GM21423 (cell line): Measurements from ENCODE around the gene ETV6.

Source experiments
- ATAC-seq: cut with Tn5 transposase; IDR thresholded peaks from one replicate; pipeline ENCODE4 v1.9.1; 2021; ENCODE audit warnings: mild to moderate bottlenecking, moderate library complexity; ENCODE audit not compliant: unreplicated experiment

ETV6 gene

DNA sequence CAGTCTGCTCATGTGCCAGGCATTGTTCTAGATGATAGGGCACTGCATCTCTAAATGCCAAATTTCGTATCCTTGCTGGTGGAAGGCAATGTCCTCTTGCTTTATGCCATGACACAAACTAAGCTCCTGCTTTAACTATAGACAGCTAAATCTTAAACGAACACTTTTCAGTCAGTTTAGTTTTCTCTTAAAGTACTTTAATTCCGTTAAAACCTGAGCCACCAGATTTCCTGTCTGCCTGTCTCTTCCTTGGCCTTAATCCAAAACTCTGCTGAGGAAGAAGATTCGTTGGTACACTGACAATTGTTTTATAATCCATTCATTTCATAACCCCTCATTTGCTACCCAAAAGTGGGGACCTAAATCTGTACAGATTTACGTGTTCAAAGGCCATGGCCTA lies 226.8 kb downstream of the ETV6 start:
- ATAC-seq = no peak

DNA sequence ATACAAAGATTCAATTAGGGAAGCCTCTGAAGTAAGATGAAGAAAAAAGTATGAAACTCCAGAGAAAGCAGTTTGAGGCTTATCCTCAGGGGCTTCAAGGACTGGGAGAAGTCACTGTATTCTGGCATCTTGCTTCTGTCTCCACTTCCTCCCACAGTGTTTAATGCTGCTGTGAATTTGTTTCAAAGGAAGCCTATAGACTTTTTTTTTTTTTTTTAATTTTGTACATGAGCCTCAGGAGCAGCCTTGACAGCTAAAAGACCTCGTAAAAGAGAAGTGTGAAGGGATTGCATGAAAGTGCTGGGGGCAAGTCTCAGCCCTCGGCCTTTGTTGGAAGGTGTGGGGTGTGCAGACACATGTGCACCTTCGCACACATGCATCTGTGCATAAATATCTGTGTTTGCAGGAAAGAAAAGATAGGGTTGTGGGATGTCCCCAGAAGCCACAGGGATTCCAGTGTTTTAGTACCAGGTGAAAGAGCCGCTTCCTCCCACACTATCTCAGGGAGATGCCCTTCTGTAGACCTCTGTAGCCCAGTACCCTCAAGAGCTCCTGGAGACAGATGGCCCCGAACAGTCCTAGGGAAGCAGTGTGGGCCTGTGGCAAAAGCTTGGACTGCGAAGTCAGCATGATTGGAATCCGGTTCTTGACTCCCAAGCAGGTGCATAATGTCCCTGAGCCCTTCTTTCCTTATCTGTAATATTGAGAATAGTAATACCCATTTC lies 227.8 kb downstream of the ETV6 start:
- no peak for ATAC-seq

DNA sequence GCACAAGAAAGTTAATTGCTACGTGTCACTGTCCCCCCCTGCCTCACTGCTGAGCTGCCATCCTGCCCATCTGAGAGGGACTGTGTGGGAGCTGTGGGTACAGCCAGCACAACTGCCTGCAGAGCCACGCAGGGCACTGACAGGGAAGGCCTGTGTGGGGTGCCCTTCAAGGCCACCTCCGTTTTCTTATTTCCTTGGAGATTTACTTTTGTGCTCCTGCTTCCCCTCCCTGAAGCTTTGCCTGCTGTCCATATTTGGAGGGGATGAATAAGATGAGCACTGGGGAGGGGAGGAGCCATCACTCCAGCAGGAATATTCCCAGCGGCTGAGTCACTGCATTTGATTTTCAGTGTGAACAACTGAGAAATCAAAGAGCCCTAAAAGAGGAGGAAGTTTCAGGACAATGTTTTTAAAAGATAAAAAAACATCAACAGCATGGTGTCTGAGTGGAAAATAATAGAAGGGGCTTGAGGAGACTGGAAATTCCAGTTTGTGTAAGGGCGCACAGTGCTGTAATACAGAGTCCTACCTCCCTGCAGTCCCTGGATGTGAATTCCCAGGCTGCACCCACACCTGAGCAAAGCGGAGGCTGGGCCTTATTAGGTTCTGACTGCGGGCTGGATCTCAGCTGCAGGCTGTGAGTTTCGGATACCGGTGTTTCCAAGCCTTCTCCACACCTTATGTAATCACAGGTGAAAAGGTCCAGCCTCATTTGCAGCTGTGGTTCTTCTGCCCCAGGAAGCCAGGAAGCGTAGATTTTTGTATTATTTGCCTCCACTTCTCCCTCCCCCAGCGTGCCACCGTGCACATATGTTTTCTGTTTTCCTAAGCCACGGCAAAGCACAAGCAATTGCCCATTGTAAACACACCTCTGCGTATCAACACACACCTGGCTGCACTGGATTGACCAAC lies 228.7 kb downstream of the ETV6 start:
- no peak for ATAC-seq

- ATAC-seq = no peak
Measured at GRCh38 chr12:11879306-11879705, 229.8 kb downstream of the ETV6 start.

- ATAC-seq = no peak
Measured at GRCh38 chr12:11880381-11880780, 230.9 kb downstream of the ETV6 start.

DNA sequence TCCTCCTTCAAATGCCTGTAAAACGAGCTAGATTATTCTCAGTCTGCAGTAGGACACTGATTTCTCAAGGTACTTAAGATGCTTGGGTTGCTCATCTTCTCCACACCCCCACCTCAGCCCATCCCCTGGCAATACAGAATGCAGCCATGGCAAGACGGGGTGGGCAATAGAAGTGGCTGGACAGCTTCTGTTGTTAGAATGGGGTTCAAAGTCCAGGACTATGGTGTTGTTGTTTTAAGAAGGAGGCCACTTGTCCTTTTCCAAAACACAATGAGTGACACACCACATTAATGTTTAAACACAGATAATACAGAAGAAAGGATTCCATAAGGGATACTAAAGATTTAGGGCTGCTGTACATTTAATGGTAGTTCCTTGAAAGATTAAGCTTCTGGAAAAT lies 232.4 kb downstream of the ETV6 start:
- no peak for ATAC-seq

GRCh38 chr12:11882301-11883019 lies 233.0 kb downstream of the ETV6 start:
- peak; percentile 49 for ATAC-seq

GRCh38 chr12:11884116-11884515 lies 234.6 kb downstream of the ETV6 start:
- ATAC-seq = no peak

GRCh38 chr12:11884706-11885105 lies 235.2 kb downstream of the ETV6 start:
- ATAC-seq = no peak

DNA sequence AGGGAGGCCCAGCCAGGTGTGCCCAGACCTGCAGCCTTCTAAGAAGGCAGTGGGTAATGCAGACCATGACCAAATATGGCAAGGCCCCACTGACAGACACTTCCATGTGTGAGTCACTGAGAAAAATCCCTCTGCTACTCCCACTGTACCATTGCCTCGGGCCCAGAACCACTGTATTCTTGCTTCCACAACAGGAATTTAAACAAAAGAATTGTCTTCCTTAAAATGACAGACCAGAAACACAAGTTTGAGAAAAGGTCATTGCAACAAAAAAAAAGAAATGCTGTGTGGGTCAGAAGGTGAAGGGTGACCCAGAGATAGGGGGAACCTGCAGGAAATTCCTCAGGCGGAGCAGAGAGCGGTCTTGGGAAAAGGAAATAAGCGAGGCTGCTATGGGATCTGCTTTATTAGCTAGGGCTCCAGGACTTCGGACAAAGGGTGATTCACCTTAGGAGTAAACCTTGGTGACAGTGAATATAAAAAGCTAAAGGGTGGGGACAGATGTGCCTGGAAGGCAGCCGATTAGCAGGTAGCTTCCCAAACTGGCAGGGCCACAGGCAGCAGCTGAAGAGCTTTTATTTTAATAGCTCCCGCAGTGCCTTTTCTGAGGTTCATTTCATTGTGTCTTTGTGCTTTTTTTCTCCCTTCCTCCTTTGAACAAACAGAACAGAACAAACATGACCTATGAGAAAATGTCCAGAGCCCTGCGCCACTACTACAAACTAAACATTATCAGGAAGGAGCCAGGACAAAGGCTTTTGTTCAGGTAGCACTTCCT lies 236.0 kb downstream of the ETV6 start:
- ATAC-seq = no peak

DNA sequence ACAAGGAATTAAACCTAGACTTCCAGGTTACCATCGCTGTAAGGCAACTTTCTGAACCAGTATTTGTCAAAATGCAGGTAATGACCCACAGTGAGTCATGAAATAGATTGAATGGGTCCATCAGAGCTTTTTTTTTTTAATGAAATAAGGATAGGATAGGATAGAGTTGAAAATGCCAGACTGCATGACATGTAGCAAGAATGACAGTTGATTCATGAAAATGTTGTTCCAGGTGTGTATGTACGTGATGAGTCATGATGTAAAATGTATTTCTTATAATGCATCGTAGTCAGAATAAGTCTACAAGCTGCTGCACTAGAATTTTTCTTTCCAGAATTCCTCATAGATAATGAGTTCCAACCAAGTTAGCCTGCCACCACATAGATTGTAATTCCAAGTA lies 236.9 kb downstream of the ETV6 start:
- ATAC-seq = no peak

DNA sequence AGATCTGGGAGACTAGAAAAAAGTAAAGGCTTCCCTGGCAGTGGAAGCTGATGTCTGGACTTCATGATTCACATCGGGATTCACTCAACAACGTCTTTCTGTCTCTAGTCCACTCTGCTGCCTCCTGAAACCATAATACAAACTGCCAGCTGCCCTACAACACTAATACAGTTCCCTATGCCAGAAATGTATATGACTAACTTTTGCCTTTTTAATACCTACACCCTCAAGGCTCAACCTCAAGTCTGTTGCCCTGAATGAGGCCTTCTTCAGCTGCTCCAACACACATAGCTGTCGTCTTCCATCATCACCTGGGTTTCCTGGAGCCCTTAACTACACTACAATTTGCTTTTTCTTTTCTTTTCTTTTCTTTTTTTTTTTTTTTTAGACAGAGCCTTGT lies 238.6 kb downstream of the ETV6 start:
- ATAC-seq = no peak

- ATAC-seq = no peak
Measured at GRCh38 chr12:11891346-11891745, 241.9 kb downstream of the ETV6 start.

GRCh38 chr12:11891754-11892386 lies 242.4 kb downstream of the ETV6 start:
- ATAC-seq = no peak

GRCh38 chr12:11893998-11894397 lies 244.5 kb downstream of the ETV6 start:
- no peak for ATAC-seq

- ATAC-seq = peak; percentile 57
Measured at GRCh38 chr12:11894890-11895289, 245.4 kb downstream of the ETV6 start.

DNA sequence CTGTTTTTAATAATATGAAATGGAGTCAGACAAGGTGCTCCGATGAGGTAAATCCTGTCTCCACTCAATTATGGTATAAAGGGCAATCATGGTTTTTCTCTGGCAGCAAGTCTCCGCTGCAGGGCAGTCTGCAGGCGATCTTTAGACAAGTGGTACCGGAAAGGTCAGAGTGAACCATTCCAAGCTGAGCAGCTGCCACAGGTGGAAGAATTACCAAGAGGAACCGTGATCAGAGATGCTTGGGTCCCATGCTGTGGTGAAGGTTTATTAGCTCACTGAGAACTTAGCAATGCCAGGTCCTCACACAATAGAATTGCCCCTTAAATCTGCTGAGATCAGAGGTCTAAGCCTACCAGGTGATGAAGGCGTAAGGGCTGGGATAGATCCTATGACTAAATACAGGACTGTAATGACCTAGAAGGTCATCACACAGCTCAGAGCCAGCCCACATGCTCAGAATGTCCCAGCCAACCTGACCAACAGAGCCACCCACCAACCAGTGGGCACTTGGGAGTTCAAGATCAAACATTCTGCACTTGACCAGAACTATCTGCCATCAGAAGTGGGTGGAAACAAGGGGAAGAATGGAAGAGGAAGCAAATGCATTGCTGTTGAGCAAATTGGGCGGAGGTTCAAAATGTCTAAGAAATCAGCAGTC lies 246.1 kb downstream of the ETV6 start:
- no peak for ATAC-seq

DNA sequence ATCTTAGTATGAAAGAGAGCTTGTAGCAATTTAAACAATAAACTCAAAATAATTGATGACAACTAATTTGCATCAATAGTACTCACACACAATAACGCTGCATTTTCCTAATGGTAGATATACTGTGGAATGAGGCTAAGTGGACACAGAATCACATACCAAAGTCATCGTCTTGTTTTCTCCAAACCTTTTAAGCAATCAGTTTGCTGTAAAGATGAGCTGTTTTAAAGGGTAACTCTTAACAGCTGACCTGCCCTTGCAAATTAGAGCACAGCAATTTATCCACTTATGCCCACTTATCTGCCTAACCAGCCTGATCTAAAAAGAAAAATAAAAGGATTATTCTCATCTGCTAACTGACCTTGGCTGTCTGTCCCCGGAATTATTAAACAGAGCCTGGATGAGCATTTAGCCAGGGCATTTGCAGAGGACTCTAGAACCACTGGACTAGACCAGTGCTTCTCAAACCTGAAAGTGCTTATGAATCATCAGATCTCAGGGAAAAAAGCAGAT lies 247.0 kb downstream of the ETV6 start:
- ATAC-seq = no peak

- no peak for ATAC-seq
Measured at GRCh38 chr12:11897923-11898322, 248.4 kb downstream of the ETV6 start.
